Spleen (tissue), 7 donors: ENCODE measurements around the gene SCFD2.

Experiments used
- CTCF ChIP-seq, 11 experiments: fragments of 200-600 bp in 7 of 11; fragments of 450-650 bp in 4 of 11; sonication (generic) in 4 of 11; IDR thresholded peaks in 8 of 11; conservative IDR thresholded peaks in 3 of 11; 1 replicate in 7 of 11; 2 replicates in 4 of 11; pipeline versions ENCODE4 v1.4.0 to v1.8.0; 2016 to 2021; ENCODE audit warnings: antibody characterized with exemption in 11 of 11, inconsistent platforms in 4 of 11, mild to moderate bottlenecking in 1 of 11
- POLR2A ChIP-seq, 3 donors: fragments of 450-650 bp; IDR thresholded peaks; one replicate each; pipeline ENCODE4 v1.5.1; 2017; ENCODE audit warnings: antibody characterized with exemption in 3 of 3, mild to moderate bottlenecking in 1 of 3
- donor health status: DM: no; HTN: no; CAD: no; lungs with moderate emphysema.
- donor health status: DM: no; HTN: no; CAD: no.
- donor health status: DM: no; HTN: no; CAD: no.

GRCh38 chr4:53126099-53126498 is 239.8 kb downstream of the SCFD2 start:
- no peak for TF ChIP-seq CTCF (IDR thresholded peaks at IDR 0.05 in 8 of 11, conservative IDR thresholded peaks at IDR 0.05 in 3 of 11)
- no peak for TF ChIP-seq POLR2A (IDR thresholded peaks at IDR 0.05)
